ENCODE measurements around the gene SPTBN1. TPM values are rescaled to one million over a fixed set of nuclear protein-coding genes. Genes with fewer than 3 reads are reported as not detected.
A peak's percentile ranks its signal among the peaks of the same experiment; 100 is the strongest.

SPTBN1 gene
- total RNA-seq, 1 experiment from 2014 or later = 171 TPM

GRCh38 chr2:54626131-54626530 lies 170.0 kb downstream of the SPTBN1 start:
- no peaks in the 10 kb centered on the region for H3K27me3 Mint-ChIP-seq (ENCODE audit: insufficient read depth, unreplicated experiment)
- BruUV-seq (replicated peaks) = no TSS peak
- TF ChIP-seq, protein P1, sequence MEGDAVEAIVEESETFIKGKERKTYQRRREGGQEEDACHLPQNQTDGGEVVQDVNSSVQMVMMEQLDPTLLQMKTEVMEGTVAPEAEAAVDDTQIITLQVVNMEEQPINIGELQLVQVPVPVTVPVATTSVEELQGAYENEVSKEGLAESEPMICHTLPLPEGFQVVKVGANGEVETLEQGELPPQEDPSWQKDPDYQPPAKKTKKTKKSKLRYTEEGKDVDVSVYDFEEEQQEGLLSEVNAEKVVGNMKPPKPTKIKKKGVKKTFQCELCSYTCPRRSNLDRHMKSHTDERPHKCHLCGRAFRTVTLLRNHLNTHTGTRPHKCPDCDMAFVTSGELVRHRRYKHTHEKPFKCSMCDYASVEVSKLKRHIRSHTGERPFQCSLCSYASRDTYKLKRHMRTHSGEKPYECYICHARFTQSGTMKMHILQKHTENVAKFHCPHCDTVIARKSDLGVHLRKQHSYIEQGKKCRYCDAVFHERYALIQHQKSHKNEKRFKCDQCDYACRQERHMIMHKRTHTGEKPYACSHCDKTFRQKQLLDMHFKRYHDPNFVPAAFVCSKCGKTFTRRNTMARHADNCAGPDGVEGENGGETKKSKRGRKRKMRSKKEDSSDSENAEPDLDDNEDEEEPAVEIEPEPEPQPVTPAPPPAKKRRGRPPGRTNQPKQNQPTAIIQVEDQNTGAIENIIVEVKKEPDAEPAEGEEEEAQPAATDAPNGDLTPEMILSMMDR (IDR thresholded peaks at IDR 0.05; ENCODE audit: unreplicated experiment) = no peak
- ChIA-PET POLR2A (interaction anchor here (0.8 to 1.1 kb wide), 2 partner anchors 11 to 44 kb away, joined by 3 read pairs; no protein-coding TSS in a partner anchor), CTCF (interaction anchor here (0.5 to 1.5 kb wide), 5 partner anchors 9 to 78 kb away, joined by 3 to 4 read pairs (median 3); no protein-coding TSS in a partner anchor)
- H3K4me3 Mint-ChIP-seq (ENCODE audit: unreplicated experiment) = no peak overlapping the region
- intact Hi-C loops (cut with micrococcal nuclease) = no loop called here
- no peak overlapping the region for H3K27ac Mint-ChIP-seq (ENCODE audit: low read depth, unreplicated experiment)
- H3K9me3 Mint-ChIP-seq (ENCODE audit: unreplicated experiment) = no peaks in the 10 kb centered on the region
- H3K36me3 Mint-ChIP-seq (ENCODE audit: insufficient read depth, unreplicated experiment) = peaks cover 100% of the 10 kb centered on the region
- no peak for DNase-seq (ENCODE audit: unreplicated experiment)
- H3K4me1 Mint-ChIP-seq (ENCODE audit: insufficient read depth, unreplicated experiment) = peaks cover 7% of the 10 kb centered on the region

DNA sequence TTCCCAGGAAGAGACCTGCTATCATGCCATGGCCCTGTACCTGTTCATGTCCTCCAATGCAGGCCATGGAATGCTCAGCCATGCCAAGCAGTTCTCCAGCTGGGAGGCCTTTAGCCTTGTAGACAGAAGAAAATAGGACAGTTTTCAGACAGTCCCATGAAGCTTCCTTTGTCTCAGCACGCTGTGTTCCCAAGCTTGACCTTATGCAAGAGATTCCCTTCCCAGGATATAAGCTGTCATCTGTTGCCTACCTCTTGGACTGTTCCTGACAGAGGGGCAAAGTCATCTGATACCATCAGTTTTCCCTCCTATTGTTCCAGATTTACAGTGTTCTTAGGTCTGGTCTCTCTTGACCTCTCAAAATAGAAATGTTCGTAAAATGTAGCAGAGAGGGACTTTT lies 170.8 kb downstream of the SPTBN1 start:
- H3K36me3 Mint-ChIP-seq (ENCODE audit: insufficient read depth, unreplicated experiment) = peaks cover 100% of the 10 kb centered on the region
- CTCF ChIA-PET = interaction anchor here (0.9 kb wide), 1 partner anchor 39 kb away, joined by 3 read pairs; no protein-coding TSS in a partner anchor
- POLR2A ChIA-PET = interaction anchor here (0.5 kb wide), 1 partner anchor 418 kb away, joined by 3 read pairs; no protein-coding TSS in a partner anchor
- no peaks in the 10 kb centered on the region for H3K9me3 Mint-ChIP-seq (ENCODE audit: unreplicated experiment)
- H3K27me3 Mint-ChIP-seq (ENCODE audit: insufficient read depth, unreplicated experiment) = no peaks in the 10 kb centered on the region
- TF ChIP-seq, protein P1 (IDR thresholded peaks at IDR 0.05; ENCODE audit: unreplicated experiment) = no peak
- peak overlapping the region; percentile 52 for H3K27ac Mint-ChIP-seq (ENCODE audit: low read depth, unreplicated experiment)
- peaks cover 7% of the 10 kb centered on the region for H3K4me1 Mint-ChIP-seq (ENCODE audit: insufficient read depth, unreplicated experiment)
- H3K4me3 Mint-ChIP-seq (ENCODE audit: unreplicated experiment) = no peak overlapping the region
- intact Hi-C loops (cut with micrococcal nuclease) = no loop called here
- no peak for DNase-seq (ENCODE audit: unreplicated experiment)
- BruUV-seq (replicated peaks) = no TSS peak

DNA sequence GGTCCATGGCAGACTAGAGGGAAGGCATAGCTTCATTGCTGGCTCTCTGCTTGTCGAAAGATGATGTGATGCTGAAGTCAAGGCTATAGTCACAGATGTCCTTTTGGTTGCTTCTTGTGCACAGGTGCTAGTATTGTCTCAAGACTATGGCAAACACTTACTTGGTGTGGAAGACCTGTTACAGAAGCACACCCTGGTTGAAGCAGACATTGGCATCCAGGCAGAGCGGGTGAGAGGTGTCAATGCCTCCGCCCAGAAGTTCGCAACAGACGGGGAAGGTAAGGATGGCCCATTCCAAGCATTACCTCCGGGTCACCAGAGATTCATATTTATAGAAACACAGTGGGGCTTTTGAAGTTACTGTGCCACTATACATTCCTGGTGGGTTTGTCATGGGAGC lies 171.8 kb downstream of the SPTBN1 start:
- no TSS peak for BruUV-seq (replicated peaks)
- ChIA-PET POLR2A (interaction anchor here (1.0 kb wide), 1 partner anchor 95 kb away, joined by 4 read pairs; no protein-coding TSS in a partner anchor), CTCF (interaction anchor here (0.9 kb wide), 1 partner anchor 37 kb away, joined by 3 read pairs; no protein-coding TSS in a partner anchor)
- Mint-ChIP-seq H3K9me3 (ENCODE audit: unreplicated experiment) (no peaks in the 10 kb centered on the region), H3K27ac (ENCODE audit: low read depth, unreplicated experiment) (no peak overlapping the region), H3K4me3 (ENCODE audit: unreplicated experiment) (no peak overlapping the region), H3K4me1 (ENCODE audit: insufficient read depth, unreplicated experiment) (peaks cover 7% of the 10 kb centered on the region), H3K36me3 (ENCODE audit: insufficient read depth, unreplicated experiment) (peaks cover 100% of the 10 kb centered on the region), H3K27me3 (ENCODE audit: insufficient read depth, unreplicated experiment) (no peaks in the 10 kb centered on the region)
- TF ChIP-seq, protein P1 (IDR thresholded peaks at IDR 0.05; ENCODE audit: unreplicated experiment) = no peak
- DNase-seq (ENCODE audit: unreplicated experiment) = no peak
- intact Hi-C loops (cut with micrococcal nuclease) = no loop called here

- no peak for DNase-seq (ENCODE audit: unreplicated experiment)
- intact Hi-C loops (cut with micrococcal nuclease) = no loop called here
- no peak overlapping the region for H3K4me3 Mint-ChIP-seq (ENCODE audit: unreplicated experiment)
- BruUV-seq (replicated peaks) = no TSS peak
- peaks cover 100% of the 10 kb centered on the region for H3K36me3 Mint-ChIP-seq (ENCODE audit: insufficient read depth, unreplicated experiment)
- no peaks in the 10 kb centered on the region for H3K9me3 Mint-ChIP-seq (ENCODE audit: unreplicated experiment)
- H3K27ac Mint-ChIP-seq (ENCODE audit: low read depth, unreplicated experiment) = no peak overlapping the region
- H3K27me3 Mint-ChIP-seq (ENCODE audit: insufficient read depth, unreplicated experiment) = no peaks in the 10 kb centered on the region
- CTCF ChIA-PET = no interaction called here
- TF ChIP-seq, protein P1 (IDR thresholded peaks at IDR 0.05; ENCODE audit: unreplicated experiment) = no peak
- POLR2A ChIA-PET = interaction anchor here (0.6 to 1.0 kb wide), 4 partner anchors 32 to 706 kb away, joined by 3 to 4 read pairs (median 3); no protein-coding TSS in a partner anchor
- H3K4me1 Mint-ChIP-seq (ENCODE audit: insufficient read depth, unreplicated experiment) = peaks cover 7% of the 10 kb centered on the region
These were observed 172.3 kb downstream of the SPTBN1 start for GRCh38 chr2:54628418-54628817.
